Measurements from ENCODE around the gene SLC9C2.
"Not testable (repeated sequence)": the region's sequence is repeated elsewhere in the genome, so short reads cannot be mapped to it uniquely, and the experiment has no call there.

The SLC9C2 gene

DNA sequence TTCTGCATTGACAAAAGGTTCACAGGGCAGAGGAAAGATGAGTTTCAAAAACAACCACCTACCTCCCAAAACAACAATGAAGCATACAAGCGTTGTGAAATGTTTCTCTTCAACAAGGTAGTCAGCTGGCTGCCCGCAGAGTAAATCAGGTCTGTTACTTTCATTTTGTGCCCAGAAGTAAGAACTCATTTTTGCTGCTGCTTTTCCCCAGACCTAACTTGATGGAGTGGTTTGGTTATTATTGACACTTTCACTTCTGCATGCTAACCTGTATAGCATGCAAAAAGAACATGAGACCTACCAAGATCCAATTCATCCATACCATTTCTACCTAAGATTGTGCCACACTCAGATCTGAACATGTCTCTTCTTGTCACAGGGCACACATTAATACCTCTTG lies 1.3 kb downstream of the SLC9C2 start:
- Mint-ChIP-seq H3K27me3 (peaks cover 4% of the 10 kb centered on the region), H3K27ac (no peak overlapping the region), H3K36me3 (no peaks in the 10 kb centered on the region), H3K9me3 (no peaks in the 10 kb centered on the region), H3K4me1 (peaks cover 6% of the 10 kb centered on the region), H3K4me3 (no peak overlapping the region)
- DNase-seq = no peak
- CTCF ChIA-PET = no interaction called here

DNA sequence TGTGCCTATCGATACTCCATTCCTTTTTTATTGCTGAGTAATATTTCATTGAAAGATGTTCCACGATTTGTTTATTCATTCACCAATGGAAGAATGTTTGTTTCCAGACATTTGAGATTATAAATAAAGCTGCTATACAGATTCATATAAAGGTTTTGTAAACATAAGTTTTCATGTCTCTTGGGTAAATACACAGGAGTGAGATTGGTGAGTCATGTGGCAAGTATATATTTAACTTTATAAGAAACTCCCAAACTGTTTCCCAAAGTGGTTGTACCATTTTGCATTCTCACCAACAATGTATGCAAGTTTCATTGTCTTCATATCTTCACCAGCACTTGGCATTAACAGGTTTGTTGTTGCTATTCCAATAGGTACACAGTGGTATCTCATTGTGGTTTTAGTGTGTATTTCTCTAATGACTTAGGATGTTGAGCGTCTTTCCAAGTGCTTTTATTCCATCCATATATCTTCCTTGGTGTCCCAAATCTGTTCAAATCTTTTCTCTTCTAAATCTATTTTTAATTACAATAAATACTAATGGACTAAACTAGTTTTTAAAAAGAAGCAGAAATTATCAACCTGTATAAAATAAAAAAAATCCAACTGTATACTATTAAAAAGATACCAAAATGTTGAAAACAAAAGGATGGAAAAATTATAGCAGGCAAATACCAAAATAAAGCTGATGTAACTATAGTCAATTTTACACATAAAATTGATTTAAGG lies 6.6 kb downstream of the SLC9C2 start:
- Mint-ChIP-seq H3K9me3 (peaks cover 2% of the 10 kb centered on the region), H3K4me1 (no peaks in the 10 kb centered on the region), H3K27ac (no peak overlapping the region), H3K27me3 (peaks cover 4% of the 10 kb centered on the region), H3K4me3 (no peak overlapping the region), H3K36me3 (no peaks in the 10 kb centered on the region)
- CTCF ChIA-PET = no interaction called here
- no peak for DNase-seq

DNA sequence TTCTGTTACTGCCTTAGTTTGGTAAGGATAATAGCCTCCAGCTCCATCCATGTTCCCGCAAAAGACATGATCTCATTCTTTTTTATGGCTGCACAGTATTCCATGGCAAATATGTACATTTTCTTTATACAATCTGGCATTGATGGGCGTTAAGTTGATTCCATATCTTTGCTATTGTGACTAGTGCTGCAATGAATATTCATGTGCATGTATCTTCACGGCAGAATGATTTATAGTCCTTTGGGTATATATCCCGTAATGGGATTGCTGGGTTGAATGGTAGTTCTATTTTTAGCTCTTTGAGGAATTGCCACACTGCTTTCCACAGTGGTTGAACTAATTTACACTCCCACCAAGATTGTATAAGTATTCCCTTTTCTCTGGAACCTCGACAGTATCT lies 11.7 kb downstream of the SLC9C2 start:
- CTCF ChIA-PET, H3K4me1 Mint-ChIP-seq, H3K9me3 Mint-ChIP-seq, DNase-seq, H3K4me3 Mint-ChIP-seq, H3K36me3 Mint-ChIP-seq, H3K27ac Mint-ChIP-seq, H3K27me3 Mint-ChIP-seq: not testable (repeated sequence)

DNA sequence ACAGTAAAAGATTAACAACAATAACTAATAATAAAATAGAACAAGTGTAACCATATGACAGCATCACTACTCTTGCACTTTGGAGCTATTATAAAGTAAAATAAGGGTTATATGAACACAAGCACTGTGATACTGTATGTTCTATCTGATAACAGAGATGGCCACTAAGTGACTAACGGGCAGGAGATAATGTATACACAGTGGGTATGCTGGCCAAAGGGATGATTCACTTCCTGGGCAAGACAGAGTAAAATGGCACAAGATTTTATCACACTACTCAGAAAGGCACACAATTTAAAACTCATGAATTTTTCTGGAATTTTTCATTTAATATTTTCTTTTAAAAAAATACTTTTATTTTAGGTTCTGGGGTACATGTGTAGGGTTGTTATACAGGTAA lies 12.3 kb downstream of the SLC9C2 start:
- CTCF ChIA-PET = interaction anchor here (0.9 kb wide), 1 partner anchor 9 kb away, joined by 3 read pairs; no protein-coding TSS in a partner anchor
- Mint-ChIP-seq H3K4me3 (no peak overlapping the region), H3K9me3 (no peaks in the 10 kb centered on the region), H3K27me3 (no peaks in the 10 kb centered on the region), H3K4me1 (no peaks in the 10 kb centered on the region), H3K36me3 (no peaks in the 10 kb centered on the region), H3K27ac (no peak overlapping the region)
- DNase-seq = no peak

DNA sequence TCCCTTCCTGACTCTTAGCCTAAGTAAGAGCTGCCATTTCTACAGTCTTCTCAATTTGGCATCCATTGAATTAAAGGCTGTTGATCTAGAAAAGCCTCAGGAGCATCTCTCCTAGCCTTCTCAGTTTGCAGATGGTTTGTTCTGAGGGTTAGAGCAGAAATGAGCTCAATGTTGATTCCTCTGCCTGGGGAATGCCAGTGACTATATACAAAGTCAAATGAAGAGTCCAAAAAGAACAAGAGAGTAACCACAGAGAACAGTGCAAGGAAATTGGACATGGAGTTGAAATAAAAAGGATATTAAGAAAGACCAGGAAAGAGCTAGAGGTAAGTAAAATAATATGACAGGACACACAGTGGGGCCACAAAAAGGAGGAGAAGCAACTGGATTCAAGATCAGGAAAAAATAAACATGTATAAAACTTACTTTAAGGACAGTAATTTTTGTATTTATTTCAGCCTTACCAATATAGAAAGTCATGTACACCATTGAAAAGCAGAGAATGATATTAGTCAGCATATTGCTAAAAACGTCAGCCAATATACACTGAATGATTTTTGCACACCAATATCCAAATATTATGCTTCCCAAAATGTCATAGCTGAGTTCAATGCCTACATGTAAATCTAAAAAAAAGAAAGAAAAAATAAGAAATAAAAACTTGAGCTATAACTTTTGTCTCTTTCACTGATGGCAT lies 21.3 kb downstream of the SLC9C2 start:
- H3K27me3 Mint-ChIP-seq = peaks cover 5% of the 10 kb centered on the region
- H3K27ac Mint-ChIP-seq = no peak overlapping the region
- no peaks in the 10 kb centered on the region for H3K4me1 Mint-ChIP-seq
- CTCF ChIA-PET = interaction anchor here (0.6 to 1.4 kb wide), 3 partner anchors 9 to 637 kb away, joined by 3 read pairs; no protein-coding TSS in a partner anchor
- no peak overlapping the region for H3K4me3 Mint-ChIP-seq
- DNase-seq = no peak
- no peaks in the 10 kb centered on the region for H3K36me3 Mint-ChIP-seq
- no peaks in the 10 kb centered on the region for H3K9me3 Mint-ChIP-seq

DNA sequence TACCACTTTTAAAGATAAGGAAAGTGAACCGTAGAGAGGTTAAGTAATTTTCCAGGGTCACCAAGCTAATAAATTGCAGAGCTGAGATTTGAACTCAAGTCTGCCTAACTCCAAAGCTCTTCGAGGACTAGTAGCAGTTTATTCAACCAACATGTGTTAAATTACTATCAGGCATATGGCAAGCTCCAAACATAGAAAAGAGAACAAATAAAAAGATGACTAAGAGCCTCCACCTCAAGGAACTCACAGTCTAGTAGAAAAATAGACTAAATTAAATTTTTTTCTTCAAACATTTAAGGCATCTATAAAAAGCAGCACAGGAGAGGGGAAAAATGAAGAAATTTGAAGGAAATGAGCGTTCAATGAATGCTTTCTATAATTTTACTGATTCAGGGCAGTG lies 22.2 kb downstream of the SLC9C2 start:
- CTCF ChIA-PET = interaction anchor here (0.6 to 1.4 kb wide), 3 partner anchors 9 to 638 kb away, joined by 3 read pairs; no protein-coding TSS in a partner anchor
- H3K36me3 Mint-ChIP-seq = no peaks in the 10 kb centered on the region
- H3K27me3 Mint-ChIP-seq = peaks cover 5% of the 10 kb centered on the region
- H3K4me3 Mint-ChIP-seq = no peak overlapping the region
- no peak overlapping the region for H3K27ac Mint-ChIP-seq
- DNase-seq = no peak
- H3K4me1 Mint-ChIP-seq = no peaks in the 10 kb centered on the region
- H3K9me3 Mint-ChIP-seq = no peaks in the 10 kb centered on the region

DNA sequence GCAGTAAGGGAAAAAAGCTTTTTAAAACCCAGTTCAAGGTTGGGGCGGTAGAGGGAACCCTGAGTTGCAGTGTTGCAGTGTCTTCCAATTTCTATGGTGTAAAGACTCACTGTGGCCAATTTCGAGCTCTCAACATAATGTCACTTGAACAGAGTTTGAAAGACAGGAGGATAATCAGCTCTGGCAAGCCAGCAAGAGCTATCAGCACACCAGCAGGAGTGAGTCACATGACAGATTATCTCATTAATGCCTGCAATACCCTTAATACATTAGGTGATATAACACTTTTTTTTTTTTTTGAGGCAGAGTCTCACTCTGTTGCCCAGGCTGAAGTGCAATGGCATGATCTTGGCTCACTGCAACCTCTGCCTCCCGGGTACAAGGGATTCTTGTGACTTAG lies 22.8 kb downstream of the SLC9C2 start:
- no peaks in the 10 kb centered on the region for H3K4me1 Mint-ChIP-seq
- peaks cover 5% of the 10 kb centered on the region for H3K27me3 Mint-ChIP-seq
- DNase-seq = no peak
- no peaks in the 10 kb centered on the region for H3K9me3 Mint-ChIP-seq
- no peak overlapping the region for H3K4me3 Mint-ChIP-seq
- CTCF ChIA-PET = interaction anchor here (0.9 kb wide), 1 partner anchor 25 kb away, joined by 3 read pairs; no protein-coding TSS in a partner anchor
- H3K27ac Mint-ChIP-seq = no peak overlapping the region
- H3K36me3 Mint-ChIP-seq = no peaks in the 10 kb centered on the region

DNA sequence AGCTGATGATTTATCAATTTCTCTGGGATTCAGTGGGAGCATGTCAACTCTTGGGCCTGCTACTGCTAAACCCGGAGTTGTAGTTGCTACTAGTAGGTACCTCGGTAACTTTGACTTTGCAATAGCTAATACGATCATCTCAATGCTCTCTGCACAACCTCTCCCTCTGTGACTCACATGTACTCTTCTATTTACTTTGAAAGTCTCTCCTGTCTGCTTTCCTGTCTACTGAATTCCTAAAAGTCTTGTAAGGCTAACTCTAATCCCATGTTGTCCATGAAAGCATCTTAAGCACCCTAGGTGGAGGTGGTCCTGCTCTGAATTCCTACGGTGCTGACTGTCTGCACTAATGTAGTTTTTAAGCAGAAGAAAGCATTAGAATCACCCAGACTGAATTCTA lies 29.3 kb downstream of the SLC9C2 start:
- H3K4me1 Mint-ChIP-seq = peaks cover 3% of the 10 kb centered on the region
- H3K27ac Mint-ChIP-seq = no peak overlapping the region
- H3K4me3 Mint-ChIP-seq = no peak overlapping the region
- H3K9me3 Mint-ChIP-seq = no peaks in the 10 kb centered on the region
- no peaks in the 10 kb centered on the region for H3K36me3 Mint-ChIP-seq
- no peaks in the 10 kb centered on the region for H3K27me3 Mint-ChIP-seq
- no peak for DNase-seq
- CTCF ChIA-PET = interaction anchor here (0.6 kb wide), 1 partner anchor 19 kb away, joined by 3 read pairs; no protein-coding TSS in a partner anchor

DNA sequence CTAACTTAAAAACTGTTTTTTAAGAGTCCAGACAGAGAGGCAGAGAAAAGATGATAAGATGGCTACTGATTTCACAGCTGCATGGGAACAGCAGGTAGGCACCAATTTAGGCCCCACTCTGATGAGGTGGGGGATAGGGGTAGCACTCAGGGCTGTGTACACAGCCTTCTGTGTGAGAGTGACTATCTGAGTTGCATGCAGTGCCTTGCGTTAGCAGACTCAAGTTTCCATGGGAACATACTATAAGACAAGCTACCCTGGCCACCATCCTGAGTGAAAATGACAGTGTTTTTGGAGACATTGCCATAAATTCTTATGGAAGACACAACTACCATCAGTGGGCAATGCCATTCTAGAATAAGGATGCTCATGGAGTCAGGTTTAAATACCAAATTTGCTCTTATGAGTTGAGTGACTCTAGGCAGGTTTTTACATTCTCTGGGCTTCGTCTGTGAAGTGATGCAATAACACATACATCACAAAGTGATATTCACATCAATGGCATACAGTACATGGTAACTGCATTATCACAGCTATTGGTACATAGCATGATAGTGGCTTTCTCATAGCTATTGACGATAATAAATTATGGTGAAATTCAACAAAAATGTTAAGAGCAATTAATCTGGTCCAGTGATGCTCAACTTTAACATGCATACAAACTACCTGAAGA lies 30.5 kb downstream of the SLC9C2 start:
- Mint-ChIP-seq H3K4me1 (peaks cover 3% of the 10 kb centered on the region), H3K27ac (no peak overlapping the region), H3K9me3 (peaks cover 6% of the 10 kb centered on the region), H3K27me3 (no peaks in the 10 kb centered on the region), H3K4me3 (no peak overlapping the region), H3K36me3 (peaks cover under 1% of the 10 kb centered on the region)
- CTCF ChIA-PET = no interaction called here
- no peak for DNase-seq

DNA sequence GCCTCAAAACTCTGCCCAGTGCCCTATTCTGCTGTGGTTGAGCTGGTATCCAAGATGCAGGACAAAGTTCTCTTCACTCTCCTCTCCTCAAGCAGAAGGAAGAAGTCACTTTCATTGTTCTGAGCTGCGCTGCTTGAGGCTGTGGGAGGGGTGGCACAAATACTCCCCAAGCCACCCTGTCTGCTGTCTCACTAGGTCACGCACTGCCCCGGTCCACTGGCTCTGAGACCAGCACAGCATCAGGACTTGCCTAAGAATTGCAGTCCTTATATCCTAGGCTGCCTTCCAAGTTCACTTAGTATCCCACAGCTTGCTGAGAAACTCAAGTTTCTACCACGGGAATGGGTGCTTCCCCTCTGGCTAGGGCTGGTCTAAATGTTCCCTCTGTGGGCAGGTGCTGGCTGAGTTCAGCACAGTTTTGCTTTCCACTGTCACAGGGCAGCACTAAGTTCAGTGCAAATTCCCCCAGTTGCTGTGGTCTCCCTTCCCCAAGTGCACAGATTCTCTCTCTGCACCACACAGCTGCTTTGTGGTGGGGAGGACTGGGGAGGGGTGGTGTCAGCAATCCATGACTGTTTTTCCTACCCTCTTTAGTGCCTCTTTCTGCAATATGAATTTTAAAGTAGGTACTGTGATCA lies 32.4 kb downstream of the SLC9C2 start:
- Mint-ChIP-seq H3K4me3 (no peak overlapping the region), H3K4me1 (peaks cover 3% of the 10 kb centered on the region), H3K9me3 (peaks cover 17% of the 10 kb centered on the region), H3K27ac (no peak overlapping the region), H3K27me3 (peaks cover 4% of the 10 kb centered on the region), H3K36me3 (peaks cover 7% of the 10 kb centered on the region)
- no peak for DNase-seq
- CTCF ChIA-PET = no interaction called here

DNA sequence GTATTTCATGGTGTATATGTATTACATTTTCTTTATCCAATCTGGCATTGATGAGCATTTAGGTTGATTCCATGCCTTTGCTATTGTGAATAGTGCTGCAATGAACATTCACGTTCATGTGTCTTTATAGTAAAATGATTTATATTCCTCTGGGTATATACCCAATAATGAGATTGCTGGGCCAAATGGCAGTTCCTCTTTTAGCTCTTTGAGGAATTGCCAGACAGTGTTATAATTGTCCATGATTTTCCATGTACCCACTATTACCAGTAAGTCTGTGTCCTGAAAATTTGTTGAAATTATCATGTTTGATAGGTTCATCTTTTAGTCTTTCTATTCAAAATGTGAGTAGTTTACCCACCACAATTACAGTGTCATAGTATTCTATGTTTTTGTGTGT lies 34.4 kb downstream of the SLC9C2 start:
- CTCF ChIA-PET = no interaction called here
- H3K36me3 Mint-ChIP-seq = peaks cover 7% of the 10 kb centered on the region

DNA sequence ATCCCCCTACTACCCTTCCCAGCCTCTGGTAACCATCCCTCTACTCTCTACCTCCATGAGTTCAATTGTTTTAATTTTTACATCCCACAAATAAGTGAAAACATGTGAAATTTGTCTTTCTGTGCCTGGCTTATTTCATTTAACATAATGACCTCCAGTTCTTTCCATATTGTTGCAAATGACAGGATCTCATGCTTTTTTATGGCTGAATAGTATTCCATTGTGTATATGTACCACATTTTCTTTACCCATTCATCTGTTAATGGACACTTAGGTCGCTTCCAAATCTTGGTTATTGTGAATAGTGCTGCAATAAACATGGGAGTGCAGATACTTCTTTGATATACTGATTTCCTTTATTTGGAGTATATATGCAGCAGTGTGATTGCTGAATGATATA lies 39.0 kb downstream of the SLC9C2 start:
- Mint-ChIP-seq H3K36me3 (peaks cover 12% of the 10 kb centered on the region), H3K9me3 (peaks cover 17% of the 10 kb centered on the region)
- DNase-seq, H3K4me3 Mint-ChIP-seq, H3K4me1 Mint-ChIP-seq, H3K27me3 Mint-ChIP-seq, H3K27ac Mint-ChIP-seq, CTCF ChIA-PET: not testable (repeated sequence)

More for the DNA sequence above, 34.4 kb downstream of the SLC9C2 start:
- Mint-ChIP-seq H3K4me3 (no peak overlapping the region), H3K27ac (no peak overlapping the region), H3K4me1 (peaks cover 3% of the 10 kb centered on the region), H3K27me3 (peaks cover 4% of the 10 kb centered on the region), H3K9me3 (peaks cover 17% of the 10 kb centered on the region)
- no peak for DNase-seq

DNA sequence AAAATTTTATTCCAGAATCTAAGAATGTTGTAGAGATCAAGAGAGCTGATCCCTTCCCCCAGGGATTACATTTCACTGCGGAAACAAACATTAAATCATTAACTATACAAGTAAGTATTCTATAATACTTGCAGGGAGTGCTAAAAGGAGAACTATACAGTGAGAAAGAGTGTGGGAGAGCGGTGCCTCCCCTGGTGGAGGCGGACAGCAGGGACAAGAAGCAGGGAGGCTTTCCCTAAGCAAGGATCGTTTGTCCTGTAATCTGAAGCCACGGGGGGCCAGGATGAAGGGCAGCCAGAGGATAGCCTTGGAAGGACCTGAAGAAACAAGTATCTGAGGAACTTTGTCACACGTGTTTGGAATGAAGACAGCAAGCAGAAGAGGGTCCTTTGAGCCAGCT lies 40.1 kb downstream of the SLC9C2 start:
- Mint-ChIP-seq H3K4me3 (no peak overlapping the region), H3K9me3 (peaks cover 14% of the 10 kb centered on the region), H3K4me1 (peaks cover 12% of the 10 kb centered on the region), H3K36me3 (peaks cover 12% of the 10 kb centered on the region), H3K27me3 (peaks cover 8% of the 10 kb centered on the region), H3K27ac (no peak overlapping the region)
- CTCF ChIA-PET = no interaction called here
- no peak for DNase-seq

DNA sequence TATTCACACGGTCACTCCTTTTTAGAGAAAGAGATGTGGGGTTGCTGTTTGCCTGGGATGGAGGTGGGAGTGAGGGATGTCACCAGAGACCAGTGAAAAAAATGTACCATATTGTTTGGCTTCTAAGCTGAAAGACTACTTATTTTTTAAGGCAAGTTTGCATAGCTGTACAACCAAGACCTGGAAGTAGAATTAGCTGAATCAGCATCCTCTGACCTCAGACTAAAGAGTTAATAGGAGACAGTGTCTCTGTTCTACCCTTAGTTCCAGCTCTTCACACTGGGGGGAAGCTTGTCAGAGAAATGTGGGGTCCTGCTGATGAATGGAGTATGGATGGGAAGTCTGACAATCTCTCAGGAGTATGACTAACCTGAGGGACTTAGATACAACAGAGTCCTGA lies 41.6 kb downstream of the SLC9C2 start:
- H3K27ac Mint-ChIP-seq = no peak overlapping the region
- H3K4me3 Mint-ChIP-seq = no peak overlapping the region
- CTCF ChIA-PET = no interaction called here
- H3K9me3 Mint-ChIP-seq = peaks cover 2% of the 10 kb centered on the region
- H3K4me1 Mint-ChIP-seq = peaks cover 13% of the 10 kb centered on the region
- H3K36me3 Mint-ChIP-seq = peaks cover 8% of the 10 kb centered on the region
- H3K27me3 Mint-ChIP-seq = peaks cover 4% of the 10 kb centered on the region
- DNase-seq = no peak
